HepG2 (cell line): ENCODE data around the gene ETV6.

Experiments
- ARHGAP35 ChIP-seq: sonication (generic); formaldehyde crosslinking; IDR thresholded peaks from 2 replicates; pipeline ENCODE4 v1.9.0; 2022; ENCODE audit warnings: mild to moderate bottlenecking, inconsistent platforms, moderate library complexity, missing genetic modification reagents, borderline replicate concordance
- CREB1 ChIP-seq, 2 experiments: fragments of 450-650 bp in 1 of 2; IDR thresholded peaks; 2 replicates each; pipeline ENCODE4 v1.6.1; 2016 to 2017; ENCODE audit warnings: control low read depth in 1 of 2, mild to moderate bottlenecking in 1 of 2, missing compliant biosample characterization in 1 of 2, missing genetic modification characterization in 1 of 2
- CTCF ChIP-seq: sonication (generic); formaldehyde crosslinking; IDR thresholded peaks from 2 replicates; pipeline ENCODE4 v1.5.0; 2020; ENCODE audit warnings: mild to moderate bottlenecking, missing genetic modification reagents, moderate library complexity
- E2F1 ChIP-seq: sonication (generic); formaldehyde crosslinking; IDR thresholded peaks from 2 replicates; pipeline ENCODE4 v1.5.0; 2020; ENCODE audit warnings: missing genetic modification reagents
- KAT2B ChIP-seq: fragments of 150-350 bp; IDR thresholded peaks from 2 replicates; pipeline ENCODE4 v1.6.1; 2014; ENCODE audit warnings: low read depth, low read length, borderline replicate concordance
- PHF20 ChIP-seq: sonication (generic); formaldehyde crosslinking; IDR thresholded peaks from 2 replicates; pipeline ENCODE4 v1.5.0; 2020; ENCODE audit warnings: mild to moderate bottlenecking, missing genetic modification reagents
- PLRG1 ChIP-seq: fragments of 450-650 bp; conservative IDR thresholded peaks from 2 replicates; pipeline ENCODE4 v1.6.1; 2016
- POLR2A ChIP-seq, 2 experiments: IDR thresholded peaks; 2 replicates each; pipeline ENCODE4 v1.6.1; 2011; ENCODE audit warnings: low read depth in 2 of 2, low read length in 2 of 2, mild to moderate bottlenecking in 1 of 2, moderate library complexity in 1 of 2; ENCODE audit not compliant: insufficient read depth in 1 of 2
- RAD21 ChIP-seq: fragments of 450-650 bp; formaldehyde crosslinking; IDR thresholded peaks from 2 replicates; pipeline ENCODE4 v1.5.0; 2020; ENCODE audit warnings: mild to moderate bottlenecking
- SATB2 ChIP-seq: sonication (generic); formaldehyde crosslinking; IDR thresholded peaks from 2 replicates; pipeline ENCODE4 v1.5.0; 2020; ENCODE audit warnings: missing genetic modification reagents
- ZNF121 ChIP-seq: sonication (generic); formaldehyde crosslinking; IDR thresholded peaks from 2 replicates; pipeline ENCODE4 v1.5.0; 2020; ENCODE audit warnings: mild to moderate bottlenecking, missing genetic modification reagents
- ZNF792 ChIP-seq: IDR thresholded peaks from 2 replicates; pipeline ENCODE4 v1.6.1; 2016
- TF ChIP-seq, protein P1 (sequence below): sonication (generic); formaldehyde crosslinking; IDR thresholded peaks from 2 replicates; pipeline ENCODE4 v1.5.1; 2020; ENCODE audit warnings: missing genetic modification reagents, mild to moderate bottlenecking, borderline replicate concordance
- TF ChIP-seq, protein P2 (sequence below), 2 experiments: sonication (generic) in 1 of 2; formaldehyde crosslinking in 1 of 2; IDR thresholded peaks; 2 replicates each; pipeline versions ENCODE4 v1.6.1 to v1.9.0; 2014 to 2022; ENCODE audit warnings: antibody characterized with exemption in 1 of 2, borderline replicate concordance in 1 of 2, inconsistent platforms in 1 of 2, low read depth in 1 of 2, missing genetic modification reagents in 1 of 2

DNA sequence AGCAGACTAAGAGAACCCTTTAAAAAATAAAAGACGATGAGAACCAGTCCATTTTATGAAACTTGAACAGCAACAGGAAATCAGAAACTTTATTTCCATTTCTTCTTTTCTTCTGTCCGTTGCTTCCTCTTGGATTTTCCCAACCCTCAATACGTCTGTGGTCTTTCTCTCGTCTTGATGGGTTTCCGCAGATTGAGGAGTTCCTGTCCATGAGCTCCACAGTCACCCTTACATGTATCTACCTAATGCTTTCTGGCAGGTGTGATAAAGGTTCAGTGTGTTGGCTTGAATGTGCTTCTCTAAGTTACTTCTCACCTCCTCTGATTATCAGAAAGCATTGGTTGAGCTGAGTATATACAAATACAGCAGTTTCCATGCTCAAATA is 110.0 kb downstream of the ETV6 start:
- TF ChIP-seq E2F1 (CRISPR knock-in tag), result no peak
- TF ChIP-seq ARHGAP35 (CRISPR knock-in tag), result no peak
- no peak for TF ChIP-seq PHF20 (CRISPR knock-in tag)
- no peak for TF ChIP-seq PLRG1
- no peak for TF ChIP-seq POLR2A (IDR thresholded peaks at IDR 0.05; ENCODE audit: insufficient read depth in 1 of 2, low read depth in 2 of 2, low read length in 2 of 2)
- no peak for TF ChIP-seq CREB1 (IDR thresholded peaks at IDR 0.05)
- no peak for TF ChIP-seq CREB1 (CRISPR knock-in tag; IDR thresholded peaks at IDR 0.05)
- TF ChIP-seq, protein P1, sequence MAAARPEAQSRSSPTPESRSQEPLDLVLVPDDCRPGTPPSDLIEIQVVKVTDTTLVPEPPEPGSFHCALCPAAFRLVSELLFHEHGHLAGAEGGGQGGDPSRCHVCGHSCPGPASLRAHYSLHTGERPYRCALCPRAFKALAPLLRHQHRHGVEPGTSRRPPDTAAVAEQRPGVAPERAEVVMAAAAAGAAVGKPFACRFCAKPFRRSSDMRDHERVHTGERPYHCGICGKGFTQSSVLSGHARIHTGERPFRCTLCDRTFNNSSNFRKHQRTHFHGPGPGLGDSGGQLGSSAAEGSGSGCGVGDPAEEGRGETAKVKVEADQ, result no peak
- TF ChIP-seq CTCF, result no peak
- TF ChIP-seq KAT2B, result no peak
- no peak for TF ChIP-seq ZNF792 (CRISPR knock-in tag)
- TF ChIP-seq, protein P2, sequence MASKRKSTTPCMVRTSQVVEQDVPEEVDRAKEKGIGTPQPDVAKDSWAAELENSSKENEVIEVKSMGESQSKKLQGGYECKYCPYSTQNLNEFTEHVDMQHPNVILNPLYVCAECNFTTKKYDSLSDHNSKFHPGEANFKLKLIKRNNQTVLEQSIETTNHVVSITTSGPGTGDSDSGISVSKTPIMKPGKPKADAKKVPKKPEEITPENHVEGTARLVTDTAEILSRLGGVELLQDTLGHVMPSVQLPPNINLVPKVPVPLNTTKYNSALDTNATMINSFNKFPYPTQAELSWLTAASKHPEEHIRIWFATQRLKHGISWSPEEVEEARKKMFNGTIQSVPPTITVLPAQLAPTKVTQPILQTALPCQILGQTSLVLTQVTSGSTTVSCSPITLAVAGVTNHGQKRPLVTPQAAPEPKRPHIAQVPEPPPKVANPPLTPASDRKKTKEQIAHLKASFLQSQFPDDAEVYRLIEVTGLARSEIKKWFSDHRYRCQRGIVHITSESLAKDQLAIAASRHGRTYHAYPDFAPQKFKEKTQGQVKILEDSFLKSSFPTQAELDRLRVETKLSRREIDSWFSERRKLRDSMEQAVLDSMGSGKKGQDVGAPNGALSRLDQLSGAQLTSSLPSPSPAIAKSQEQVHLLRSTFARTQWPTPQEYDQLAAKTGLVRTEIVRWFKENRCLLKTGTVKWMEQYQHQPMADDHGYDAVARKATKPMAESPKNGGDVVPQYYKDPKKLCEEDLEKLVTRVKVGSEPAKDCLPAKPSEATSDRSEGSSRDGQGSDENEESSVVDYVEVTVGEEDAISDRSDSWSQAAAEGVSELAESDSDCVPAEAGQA (IDR thresholded peaks at IDR 0.05; ENCODE audit: low read depth), result no peak
- TF ChIP-seq, protein P2 (CRISPR knock-in tag; IDR thresholded peaks at IDR 0.05; ENCODE audit: borderline replicate concordance), result no peak
- TF ChIP-seq RAD21 (CRISPR knock-in tag), result no peak
- TF ChIP-seq SATB2 (CRISPR knock-in tag), result no peak
- no peak for TF ChIP-seq ZNF121 (CRISPR knock-in tag)
